Adrenal gland (tissue), 19 donors: ENCODE results near the gene ALDOB. TPM values are rescaled to one million over a fixed set of nuclear protein-coding genes. Genes with fewer than 3 reads are reported as not detected.

Source experiments
- DNase-seq, 7 donors: peaks; one replicate each; pipeline ENCODE4 v3.0.0-alpha.2; 2019 to 2020
- H3K27ac ChIP-seq, 5 donors: fragments of 200-600 bp; sonication (generic) in 4 of 5; 1 replicate in 3 of 5; 2 replicates in 2 of 5; pipeline versions ENCODE4 v1.5.1 to v1.8.0; 2016 to 2020; ENCODE audit warnings: mild to moderate bottlenecking in 1 of 5
- H3K27me3 ChIP-seq: fragments of 200-600 bp; 2 replicates; pipeline ENCODE4 v1.8.0; 2021
- H3K36me3 ChIP-seq, 2 donors: fragments of 200-600 bp; replicated peaks in 1 of 2; 1 replicate in 1 of 2; 2 replicates in 1 of 2; pipeline versions ENCODE4 v1.5.1 to v1.8.0; 2018 to 2022
- H3K4me1 ChIP-seq, 2 donors: fragments of 200-600 bp; replicated peaks in 1 of 2; 1 replicate in 1 of 2; 2 replicates in 1 of 2; pipeline versions ENCODE4 v1.5.1 to v1.8.0; 2018 to 2021
- H3K4me3 ChIP-seq, 4 donors: fragments of 200-600 bp; sonication (generic) in 3 of 4; one replicate each; pipeline ENCODE4 v1.5.1; 2016 to 2018
- H3K9me3 ChIP-seq, 3 donors: fragments of 200-600 bp; sonication (generic) in 1 of 3; replicated peaks in 1 of 3; 1 replicate in 2 of 3; 2 replicates in 1 of 3; pipeline versions ENCODE4 v1.5.1 to v1.8.0; 2016 to 2021
- CTCF ChIP-seq, 6 experiments: fragments of 450-650 bp in 4 of 6; fragments of 200-600 bp in 2 of 6; sonication (generic) in 1 of 6; IDR thresholded peaks; 1 replicate in 5 of 6; 2 replicates in 1 of 6; pipeline versions ENCODE4 v1.5.1 to v1.8.0; 2016 to 2021; ENCODE audit warnings: antibody characterized with exemption in 6 of 6, mild to moderate bottlenecking in 2 of 6, moderate library complexity in 1 of 6
- POLR2A ChIP-seq, 2 donors: fragments of 450-650 bp; IDR thresholded peaks; one replicate each; pipeline ENCODE4 v1.6.1; 2017; ENCODE audit warnings: antibody characterized with exemption in 2 of 2, mild to moderate bottlenecking in 2 of 2, moderate library complexity in 1 of 2
- WGBS, 4 donors: extraction: QIAGEN DNeasy Blood & Tissue Kit in 2 of 4; methylation state at CpG; one replicate each; pipeline versions ENCODE4 v1.1.5 to v1.1.7; 2013 to 2017; 5-methylcytosine and 5-hydroxymethylcytosine counted together
- intact Hi-C, 2 donors: fragments of 100-400 bp; cut with DNase I; formaldehyde crosslinking; loops; one replicate each; pipeline versions ENCODE4 v1.14.1 to v1.15.0; 2022 to 2023
- long read RNA-seq, 10 donors: library from polyadenylated mRNA in 3 of 10; unstranded in 2 of 10; stranded (forward) in 1 of 10; transcript quantifications; one replicate each; pipeline ENCODE4 v2.0.0 and lab custom pipeline, GENCODE V29; 2021 to 2026
- polyA plus RNA-seq, 3 donors: library from polyadenylated mRNA; stranded (reverse); fragments of 200-250 nt in 2 of 3; fragments of 350-450 nt in 1 of 3; fragmentation: Illumina TruSeq in 1 of 3; extraction: RNeasy Lipid Tissue Mini Kit (QIAGEN cat#74804) in 1 of 3; gene quantifications; one replicate each; pipeline ENCODE4 v1.2.3, GENCODE V29; 2013 to 2014
- total RNA-seq, 9 donors: library from RNA; depleted of rRNA in 4 of 9; stranded (reverse); fragments of >200 nt in 4 of 9; fragments of 120-200 nt in 1 of 9; fragmentation: NEBNext Ultra II Directional in 1 of 9; extraction: Animal tissue kit (Norgen Biotek cat#: 25700) in 1 of 9; gene quantifications; one replicate each; pipeline versions ENCODE4 v1.1.0 to v1.2.4, GENCODE V29; 2013 to 2023
- donor health status: healthy with polysubstance abuse.
- donor health status: Bipolar disorder and iron deficiency.
- donor health status: DM: yes; HTN: yes; CAD: no.
- donor health status: DM: no; HTN: no; CAD: no.
- donor health status: DM: no; HTN: no; CAD: no.
- donor health status: DM: yes; HTN: yes; CAD: no.

ALDOB gene
- total RNA-seq (1 to 10 TPM in 7 of 9 donors, under 1 TPM in 2; 0.74 to 4.8 (median 2.0) TPM), polyA plus RNA-seq (1 to 10 TPM; 2.1 to 6.3 (median 4.5) TPM)
- long read RNA-seq, donor 1, partial matches to known transcripts: 9 of 12 reads
- long read RNA-seq, donor 1, other reads (novel, unspliced or antisense): 0 of 12 reads
- long read RNA-seq, donor 2, partial matches to known transcripts: 0 of 3 reads
- long read RNA-seq, donor 2, other reads (novel, unspliced or antisense): 0 of 3 reads
- long read RNA-seq, donor 3, partial matches to known transcripts: 0 of 1 reads
- long read RNA-seq, donor 3, other reads (novel, unspliced or antisense): 0 of 1 reads
- long read RNA-seq, donor 4, partial matches to known transcripts: 0 of 1 reads
- long read RNA-seq, donor 4, other reads (novel, unspliced or antisense): 0 of 1 reads
- long read RNA-seq, donor 5, partial matches to known transcripts: 0 of 2 reads
- long read RNA-seq, donor 5, other reads (novel, unspliced or antisense): 1 of 2 reads
- long read RNA-seq, donor 6, partial matches to known transcripts: 0 of 1 reads
- long read RNA-seq, donor 6, other reads (novel, unspliced or antisense): 0 of 1 reads
- long read RNA-seq, donor 7: 0 reads
- long read RNA-seq, donor 8, transcript ALDOB-201 (9 exons, 2,451 nt): major isoform, 16 of 37 reads
- long read RNA-seq, donor 8, partial matches to known transcripts: 21 of 37 reads
- long read RNA-seq, donor 8, other reads (novel, unspliced or antisense): 0 of 37 reads
- long read RNA-seq, donor 9: 0 reads
- long read RNA-seq, donor 10: 0 reads

DNA sequence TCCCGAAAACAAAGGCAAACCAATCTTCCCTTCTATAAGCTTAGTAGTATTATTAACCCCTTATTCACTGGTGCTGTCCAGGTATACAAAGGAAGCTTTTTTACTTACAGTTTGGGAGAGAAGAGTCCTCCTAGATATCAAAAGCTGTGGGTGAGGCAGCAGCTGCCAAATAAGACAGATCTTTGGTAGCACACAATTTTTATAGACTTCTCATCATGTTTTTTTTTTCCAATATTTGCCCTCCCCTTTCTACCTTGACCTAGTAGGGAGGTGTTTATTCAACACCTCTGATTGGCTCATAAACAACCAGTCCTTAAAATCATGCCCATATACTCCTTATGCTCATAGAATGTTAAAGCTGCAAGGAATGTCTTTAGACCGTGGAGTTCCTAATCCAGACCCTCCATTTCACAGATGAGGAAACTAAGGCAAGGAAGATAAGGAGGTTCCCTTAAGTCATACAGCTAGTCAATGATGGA lies at the start of gene ALDOB:
Gene ALDOB (minus strand): TSS at position 174 of the 479 bp plus-strand sequence. CDS start 4,887 bp downstream, outside the sequence.
- TF ChIP-seq CTCF (IDR thresholded peaks at IDR 0.05) (no peak), POLR2A (IDR thresholded peaks at IDR 0.05) (no peak)
- H3K27ac ChIP-seq: no peak within 1 kb of the TSS
- DNase-seq: no peak
- H3K36me3 ChIP-seq: no peaks in the 10 kb centered on the region
- intact Hi-C loops: no loop called here
- no peaks in the 10 kb centered on the region for H3K9me3 ChIP-seq
- H3K27me3 ChIP-seq: no peaks in the 10 kb centered on the region
- H3K4me1 ChIP-seq: peaks cover 0 to 23% of the 10 kb centered on the region in 2 donors
- H3K4me3 ChIP-seq: no peak within 1 kb of the TSS
- 69 to 82% (median 74%) methylated on average over 2 of the region's 2 CpGs for WGBS, 4 donors

GRCh38 chr9:101484046-101484445 lies 48.5 kb upstream of the ALDOB start:
- Histone ChIP-seq H3K27me3 (no peaks in the 10 kb centered on the region), H3K36me3 (no peaks in the 10 kb centered on the region), H3K4me3 (no peak overlapping the region), H3K4me1 (peaks cover 7 to 30% of the 10 kb centered on the region in 2 donors), H3K27ac (no peak overlapping the region), H3K9me3 (peaks cover 0 to under 1% (median 0%) of the 10 kb centered on the region in 3 donors)
- TF ChIP-seq CTCF (IDR thresholded peaks at IDR 0.05) (no peak), POLR2A (IDR thresholded peaks at IDR 0.05) (no peak)
- intact Hi-C loops: no loop called here
- no peak for DNase-seq
- 79 to 87% (median 82%) methylated on average over 1 of the region's 1 CpG for WGBS, 4 donors

- no peak overlapping the region for H3K4me3 ChIP-seq
- intact Hi-C loops: no loop called here
- no peaks in the 10 kb centered on the region for H3K27me3 ChIP-seq
- H3K4me1 ChIP-seq: peaks cover 7 to 30% of the 10 kb centered on the region in 2 donors
- H3K9me3 ChIP-seq: no peaks in the 10 kb centered on the region
- no peak for DNase-seq
- H3K27ac ChIP-seq: no peak overlapping the region
- 76 to 89% (median 81%) methylated on average over 1 of the region's 1 CpG for WGBS, 4 donors
- no peak for TF ChIP-seq CTCF (IDR thresholded peaks at IDR 0.05)
- no peak for TF ChIP-seq POLR2A (IDR thresholded peaks at IDR 0.05)
- peaks cover 0 to 6% of the 10 kb centered on the region in 2 donors for H3K36me3 ChIP-seq
Measured at GRCh38 chr9:101481261-101481660, 45.7 kb upstream of the ALDOB start.

- peaks cover 2 to 25% of the 10 kb centered on the region in 2 donors for H3K4me1 ChIP-seq
- intact Hi-C loops: no loop called here
Measured at GRCh38 chr9:101480386-101480785, 44.8 kb upstream of the ALDOB start.

More at GRCh38 chr9:101480386-101480785, 44.8 kb upstream of the ALDOB start:
- Histone ChIP-seq H3K4me3 (no peak overlapping the region), H3K9me3 (no peaks in the 10 kb centered on the region), H3K27ac (no peak overlapping the region), H3K27me3 (no peaks in the 10 kb centered on the region), H3K36me3 (peaks cover 0 to 15% of the 10 kb centered on the region in 2 donors)
- no peak for TF ChIP-seq CTCF (IDR thresholded peaks at IDR 0.05)
- TF ChIP-seq POLR2A (IDR thresholded peaks at IDR 0.05): no peak
- DNase-seq: no peak
